Measurements from ENCODE around the gene NELL2. TPM values are rescaled to one million over a fixed set of nuclear protein-coding genes. Genes with fewer than 3 reads are reported as not detected.
"Not testable (repeated sequence)": the region's sequence is repeated elsewhere in the genome, so short reads cannot be mapped to it uniquely, and the experiment has no call there.

NELL2 gene
- total RNA-seq, 1 donor from 2014 or later, result 15.8 TPM

DNA sequence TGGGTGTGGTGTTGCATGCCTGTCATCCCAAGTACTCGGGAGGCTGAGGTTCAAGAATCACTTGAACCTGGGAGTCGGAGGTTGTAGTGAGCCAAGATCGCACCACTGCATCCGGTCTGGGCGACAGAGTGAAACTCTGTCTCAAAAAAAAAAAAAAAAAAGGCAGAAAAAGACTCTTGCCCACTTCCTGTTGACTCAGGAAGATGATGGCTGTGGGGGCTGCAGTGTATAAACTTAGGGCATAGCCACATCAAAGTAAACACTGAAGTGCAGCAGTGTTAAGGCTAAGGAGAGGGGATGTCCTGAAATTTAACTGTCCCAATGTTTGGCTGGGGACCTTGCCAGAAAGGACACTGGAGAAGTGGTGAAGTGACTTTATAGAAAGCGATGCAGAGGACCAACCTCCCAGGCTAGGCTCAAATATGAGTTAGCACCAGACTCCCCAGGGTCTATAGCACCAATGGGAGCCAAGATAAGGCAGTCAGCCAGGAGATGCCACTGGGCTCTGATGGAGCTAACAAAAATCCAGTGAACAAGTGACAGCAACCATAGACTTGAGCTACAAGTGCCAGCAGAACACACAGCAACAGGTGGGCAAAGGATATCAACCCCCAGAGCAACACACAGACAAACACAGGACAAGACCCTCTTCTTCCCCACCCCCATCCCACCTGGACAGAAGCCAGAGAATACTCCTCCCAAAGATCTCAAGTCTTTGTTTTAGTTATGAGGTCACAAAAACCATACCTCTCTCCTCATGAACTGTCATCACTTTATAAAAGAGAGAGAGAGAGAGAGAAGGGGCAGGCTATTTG is 28.0 kb downstream of the NELL2 start:
- intact Hi-C loops (cut with micrococcal nuclease), result loop anchor here (1.0 to 10.0 kb wide), 5 partner anchors 19 to 877 kb away; partner anchors contain the start of genes ANO6 and ARID2

GRCh38 chr12:44847403-44847802 is 28.7 kb downstream of the NELL2 start:
- intact Hi-C loops (cut with micrococcal nuclease), result loop anchor here (2.0 to 10.0 kb wide), 4 partner anchors 19 to 877 kb away; partner anchors contain the start of genes ANO6 and ARID2

DNA sequence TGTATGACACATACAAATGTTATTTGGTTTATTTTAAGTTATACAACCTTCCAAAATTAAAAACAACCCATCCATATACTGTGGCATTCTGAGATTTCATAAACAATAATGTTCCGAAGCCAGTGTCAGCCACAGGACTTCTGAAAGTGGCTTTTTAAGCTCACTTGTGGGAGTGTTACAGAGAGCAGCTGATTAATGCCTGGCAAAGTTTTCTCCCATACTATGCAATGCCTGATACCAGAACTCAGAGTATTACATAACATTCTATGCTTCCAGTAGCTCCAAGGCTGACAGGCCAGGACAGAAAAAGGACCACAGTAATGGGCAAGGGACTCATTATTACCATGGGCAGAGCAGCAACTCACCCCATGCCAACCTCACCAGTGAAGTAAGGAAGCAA is 29.3 kb downstream of the NELL2 start:
- intact Hi-C loops (cut with micrococcal nuclease), result loop anchor here (2.0 to 10.0 kb wide), 4 partner anchors 18 to 878 kb away; partner anchors contain the start of genes ANO6 and ARID2

- intact Hi-C loops (cut with micrococcal nuclease), result loop anchor here (10.0 kb wide), 2 partner anchors 372 to 882 kb away; partner anchors contain the start of genes ANO6 and ARID2
Measured at GRCh38 chr12:44842669-44843068, 33.4 kb downstream of the NELL2 start.

DNA sequence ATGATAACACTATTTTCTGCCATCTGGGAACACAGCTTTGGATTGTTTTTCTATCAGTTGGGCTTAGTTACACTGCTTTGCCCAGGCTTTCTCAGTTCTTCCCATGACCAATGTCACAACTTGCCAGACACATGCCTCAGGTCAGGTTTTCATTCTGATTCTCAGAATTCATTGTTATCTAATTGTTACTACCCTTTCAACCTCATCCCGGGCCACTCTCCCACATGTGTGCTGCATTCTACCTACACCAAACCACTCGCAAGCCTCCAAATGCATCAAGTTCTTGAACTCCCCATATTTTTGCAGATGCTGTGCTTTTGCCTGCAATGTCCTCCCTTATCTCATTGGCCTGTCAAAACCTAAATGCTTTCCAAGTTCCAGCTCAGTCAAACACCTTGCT is 36.3 kb downstream of the NELL2 start:
- intact Hi-C loops (cut with micrococcal nuclease), result loop anchor here (5.0 to 10.0 kb wide), 3 partner anchors 33 to 885 kb away; partner anchors contain the start of genes ANO6 and ARID2

DNA sequence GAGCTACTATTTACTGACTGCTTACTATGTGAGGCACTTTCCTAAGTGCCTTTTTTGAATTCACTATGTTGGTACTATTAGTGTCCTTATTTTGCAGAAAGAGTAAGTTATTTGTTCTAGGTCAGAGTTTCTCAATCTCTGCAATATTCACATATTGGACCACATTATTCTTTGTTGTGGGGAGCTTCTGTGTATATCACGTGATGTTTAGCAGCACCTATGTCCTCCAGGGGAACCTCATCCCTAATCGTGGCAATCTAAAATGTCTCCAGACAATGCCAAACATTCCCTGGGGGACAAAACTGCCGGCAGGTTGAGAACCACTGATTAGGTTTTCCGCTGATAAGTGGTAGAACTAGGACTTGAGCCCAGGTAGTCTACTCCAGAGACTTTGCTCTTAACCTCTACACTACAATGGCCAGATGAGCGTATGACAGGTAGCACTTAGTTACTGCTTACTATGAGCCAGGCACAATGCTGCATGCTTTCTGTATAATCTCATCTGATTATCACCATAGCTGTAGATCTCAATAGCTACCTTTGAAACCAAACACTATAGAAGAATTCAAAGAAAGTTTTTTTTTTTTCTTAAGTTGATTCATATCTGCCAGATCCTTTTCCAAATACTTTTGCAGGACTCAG is 38.9 kb downstream of the NELL2 start:
- intact Hi-C loops (cut with micrococcal nuclease), result loop anchor here (5.0 kb wide), 1 partner anchor 35 kb away; no protein-coding TSS in a partner anchor

DNA sequence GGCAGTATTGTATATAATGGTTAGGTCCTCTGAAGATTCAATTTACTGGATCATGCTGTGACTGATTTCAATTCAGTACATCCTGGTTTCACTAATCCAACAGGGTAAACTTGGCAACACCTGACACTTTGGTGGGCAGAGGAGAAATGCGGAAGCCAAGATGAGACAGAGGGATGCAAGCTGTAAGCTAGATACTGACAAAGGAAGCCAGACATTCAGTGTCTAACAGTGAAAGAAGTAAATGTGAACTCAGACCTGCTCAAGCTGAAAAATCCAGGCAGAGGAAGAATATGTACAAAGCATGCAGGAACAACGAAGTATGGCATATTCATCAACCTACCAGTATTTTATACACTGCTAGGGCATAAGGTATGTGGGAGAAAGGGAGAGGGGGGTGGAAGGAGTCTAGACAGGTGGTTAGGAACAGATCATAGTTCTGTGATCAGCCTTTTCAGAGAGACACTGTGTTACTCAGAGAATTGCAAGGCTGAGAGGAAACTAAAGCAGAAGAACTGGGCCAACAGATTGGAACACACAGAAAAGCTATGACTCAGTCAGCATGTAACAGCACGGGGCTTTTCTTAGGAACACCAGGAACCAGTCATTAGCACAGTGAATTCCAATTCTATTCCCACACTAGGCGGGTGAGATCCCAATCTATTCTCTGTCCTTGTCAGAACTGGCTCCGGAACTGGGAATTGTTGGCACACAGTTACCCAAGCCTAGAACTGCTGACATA is 40.3 kb downstream of the NELL2 start:
- intact Hi-C loops (cut with micrococcal nuclease), result loop anchor here (5.0 kb wide), 1 partner anchor 36 kb away; no protein-coding TSS in a partner anchor

- intact Hi-C loops (cut with micrococcal nuclease), result loop anchor here (5.0 kb wide), 1 partner anchor 37 kb away; no protein-coding TSS in a partner anchor
Measured at GRCh38 chr12:44834996-44835395, 41.1 kb downstream of the NELL2 start.

- intact Hi-C loops (cut with micrococcal nuclease), result no loop called here
Measured at GRCh38 chr12:44833561-44833960, 42.6 kb downstream of the NELL2 start.

DNA sequence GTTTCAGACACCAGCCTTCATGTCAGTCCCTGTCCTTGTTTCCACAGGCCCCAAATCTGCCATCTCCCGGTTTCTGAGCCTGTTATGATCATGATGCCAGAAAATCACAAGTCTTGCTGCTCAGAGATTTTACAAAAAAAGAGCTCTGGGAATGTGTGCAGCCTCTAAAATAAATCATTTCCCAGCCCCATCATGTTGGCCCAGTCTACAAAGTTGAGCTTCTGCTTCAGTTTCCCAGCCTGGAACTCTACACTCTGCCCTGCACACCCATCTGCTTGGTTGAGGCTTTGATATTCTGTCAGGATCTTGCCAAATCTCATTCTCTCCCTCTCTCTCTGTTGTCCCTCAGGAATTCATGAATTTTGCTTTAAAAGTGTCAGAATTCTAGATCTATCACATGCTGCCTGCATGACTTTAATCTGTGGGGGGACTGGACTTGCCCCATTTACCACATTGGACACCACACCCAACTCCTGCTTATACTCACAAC is 45.5 kb downstream of the NELL2 start:
- intact Hi-C loops (cut with micrococcal nuclease), result no loop called here

DNA sequence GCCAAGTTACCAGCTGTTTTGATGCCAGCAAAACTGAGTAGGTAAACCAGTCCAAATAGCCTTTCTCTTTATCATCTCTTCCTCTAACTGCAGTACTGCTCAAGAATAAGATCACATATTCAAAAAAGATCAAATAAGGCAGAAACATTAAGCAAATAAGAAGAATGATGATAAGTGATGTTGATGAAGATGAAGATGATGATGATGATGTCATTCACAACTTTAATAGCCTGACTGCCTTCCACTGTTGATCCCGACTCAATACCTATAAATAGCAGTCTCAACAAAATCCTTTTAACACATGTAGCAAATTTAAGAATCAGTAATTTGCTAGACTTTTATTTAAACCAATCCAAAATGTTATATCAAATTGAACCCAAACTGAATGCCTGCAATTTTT is 47.1 kb downstream of the NELL2 start:
- intact Hi-C loops (cut with micrococcal nuclease), result loop anchor here (1.0 to 2.0 kb wide), 2 partner anchors 9 to 18 kb away; no protein-coding TSS in a partner anchor

GRCh38 chr12:44827832-44828438 is 48.2 kb downstream of the NELL2 start:
- intact Hi-C loops (cut with micrococcal nuclease), result loop anchor here (2.0 kb wide), 1 partner anchor 19 kb away; no protein-coding TSS in a partner anchor

DNA sequence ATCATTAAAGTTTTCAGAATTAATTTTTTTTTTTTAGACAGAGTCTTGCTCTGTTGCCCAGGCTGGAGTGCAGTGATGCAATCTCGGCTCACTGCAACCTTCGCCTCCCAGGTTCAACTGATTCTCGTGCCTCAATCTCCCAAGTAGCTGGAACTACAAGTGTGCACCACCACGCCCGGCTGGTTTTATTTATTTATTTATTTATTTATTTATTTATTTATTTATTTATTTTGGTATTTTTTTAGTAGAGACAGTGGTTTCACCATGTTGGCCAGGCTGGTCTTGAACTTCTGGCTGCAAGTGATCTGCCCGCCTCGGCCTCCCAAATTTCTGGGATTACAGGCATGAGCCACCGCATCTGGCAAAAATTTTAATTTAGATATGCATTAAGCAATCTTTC is 54.4 kb downstream of the NELL2 start:
- intact Hi-C loops (cut with micrococcal nuclease), result not testable (repeated sequence)

- intact Hi-C loops (cut with micrococcal nuclease), result no loop called here
Measured at GRCh38 chr12:44819884-44820283, 56.2 kb downstream of the NELL2 start.

- intact Hi-C loops (cut with micrococcal nuclease), result no loop called here
Measured at GRCh38 chr12:44817687-44818086, 58.4 kb downstream of the NELL2 start.

DNA sequence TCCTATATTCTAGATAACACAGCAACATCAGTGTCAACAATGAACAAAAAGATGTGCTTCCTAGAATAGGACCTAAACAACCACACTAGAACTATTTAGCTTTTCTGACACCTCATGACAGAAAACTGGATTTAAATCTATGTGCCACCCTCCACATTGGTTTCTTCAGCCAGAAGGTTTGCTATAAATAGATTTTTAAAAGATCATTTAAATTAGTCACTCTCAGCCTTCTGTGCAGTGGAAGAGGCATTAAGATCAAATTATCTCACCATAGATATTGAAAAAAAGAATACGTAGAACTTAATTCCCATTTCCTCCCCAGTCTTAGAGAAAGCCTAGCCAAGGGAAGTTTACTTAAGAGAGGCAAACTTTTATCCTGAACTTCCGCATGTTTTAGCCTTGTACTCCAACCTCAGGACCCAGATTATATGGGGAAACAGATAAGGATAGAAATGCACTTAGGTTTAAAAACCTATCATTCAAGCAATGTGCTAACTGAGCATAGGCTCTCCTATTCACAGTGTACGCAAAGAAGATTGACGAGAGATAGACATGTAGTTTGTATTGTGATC is 59.6 kb downstream of the NELL2 start:
- intact Hi-C loops (cut with micrococcal nuclease), result no loop called here

GRCh38 chr12:44812062-44812461 is 64.1 kb downstream of the NELL2 start:
- intact Hi-C loops (cut with micrococcal nuclease), result loop anchor here (1.0 to 5.0 kb wide), 4 partner anchors 35 to 119 kb away; no protein-coding TSS in a partner anchor

GRCh38 chr12:44804068-44804467 is 72.0 kb downstream of the NELL2 start:
- intact Hi-C loops (cut with micrococcal nuclease), result no loop called here

- intact Hi-C loops (cut with micrococcal nuclease), result no loop called here
Measured at GRCh38 chr12:44795970-44796369, 80.1 kb downstream of the NELL2 start.

DNA sequence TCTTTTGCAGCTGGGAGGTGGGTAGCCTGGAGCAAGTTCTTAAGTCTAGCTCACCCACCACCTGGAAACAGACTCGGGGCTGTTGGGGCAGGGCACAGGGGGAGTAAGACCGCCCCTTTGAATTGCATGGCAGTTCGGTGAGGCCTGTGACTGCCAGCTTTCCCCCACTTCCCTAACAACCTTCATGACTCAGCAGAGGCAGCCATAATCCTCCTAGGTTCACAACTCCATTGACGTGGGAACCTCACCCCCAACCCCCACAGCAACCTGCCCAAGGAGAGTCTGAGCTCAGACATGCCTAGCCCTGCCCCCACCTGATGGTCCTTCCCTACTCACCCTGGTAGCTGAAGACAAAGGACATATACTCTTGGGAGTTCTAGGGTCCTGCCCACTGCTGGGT is 87.4 kb downstream of the NELL2 start:
- intact Hi-C loops (cut with micrococcal nuclease), result no loop called here

Measured in T-helper 2 cell treated with Interferon-gamma antibody and Interleukin-4, amounts not matched to agents 100 ng/mL and 5 ng/mL, for 36 hours (primary cell).